ENCODE results near the gene MLLT6. TPM values are rescaled to one million over a fixed set of nuclear protein-coding genes. Genes with fewer than 3 reads are reported as not detected.
A peak's percentile ranks its signal among the peaks of the same experiment; 100 is the strongest.

The MLLT6 gene
- total RNA-seq, 4 donors from 2014 or later, result 62.7 to 83.6 (median 73.0) TPM

GRCh38 chr17:38752308-38753070 is 47.4 kb downstream of the MLLT6 start, which contains the start of gene PSMB3:
Gene PSMB3 (plus strand): TSS chr17:38752741. CDS start chr17:38752827, 86 bp downstream.
- Histone ChIP-seq H3K27me3 (peaks cover 0 to 6% (median 0%) of the 10 kb centered on the region in 4 donors), H3K27ac (replicated peaks in 1 of 4) (peak within 1 kb of the TSS; percentile 87 to 97 (median 94)), H3K36me3 (peaks cover 18 to 36% (median 31%) of the 10 kb centered on the region in 4 donors), H3K9me3 (no peaks in the 10 kb centered on the region), H3K4me1 (peaks cover 45 to 74% (median 61%) of the 10 kb centered on the region in 4 donors), H3K4me3 (peak within 1 kb of the TSS; percentile 84 to 97 (median 92))
- under 1% methylated on average over 26 of the region's 44 CpGs for WGBS
- no peak for TF ChIP-seq CTCF (IDR thresholded peaks at IDR 0.05)
- peak; percentile 84 to 87 for TF ChIP-seq POLR2AphosphoS5 (IDR thresholded peaks at IDR 0.05)
- DNase-seq (ENCODE audit: extremely low spot score), result peak; percentile 100
- intact Hi-C loops (cut with DNase I), result no loop called here

GRCh38 chr17:38753071-38753506 is 48.0 kb downstream of the MLLT6 start:
- Histone ChIP-seq H3K36me3 (peaks cover 24 to 42% (median 36%) of the 10 kb centered on the region in 4 donors), H3K4me1 (peaks cover 45 to 68% (median 58%) of the 10 kb centered on the region in 4 donors), H3K4me3 (peak overlapping the region; percentile 84 to 97 (median 92)), H3K9me3 (no peaks in the 10 kb centered on the region), H3K27me3 (peaks cover 0 to 6% (median 0%) of the 10 kb centered on the region in 4 donors), H3K27ac (replicated peaks in 1 of 4) (peak overlapping the region; percentile 87 to 97 (median 94))
- intact Hi-C loops (cut with DNase I), result no loop called here
- 12% methylated on average over 10 of the region's 22 CpGs for WGBS
- DNase-seq (ENCODE audit: extremely low spot score), result no peak
- TF ChIP-seq POLR2AphosphoS5 (IDR thresholded peaks at IDR 0.05), result no peak
- TF ChIP-seq POLR2A (IDR thresholded peaks at IDR 0.05; ENCODE audit: low read depth), result no peak
- TF ChIP-seq EP300 (IDR thresholded peaks at IDR 0.05), result no peak
- no peak for TF ChIP-seq CTCF (IDR thresholded peaks at IDR 0.05)

GRCh38 chr17:38761612-38762011 is 56.5 kb downstream of the MLLT6 start:
- Histone ChIP-seq H3K27ac (replicated peaks in 1 of 4) (no peak overlapping the region), H3K4me1 (no peaks in the 10 kb centered on the region), H3K4me3 (no peak overlapping the region), H3K36me3 (peaks cover 71 to 100% (median 93%) of the 10 kb centered on the region in 4 donors), H3K27me3 (no peaks in the 10 kb centered on the region), H3K9me3 (no peaks in the 10 kb centered on the region)
- TF ChIP-seq CTCF (IDR thresholded peaks at IDR 0.05) (no peak), POLR2AphosphoS5 (IDR thresholded peaks at IDR 0.05) (no peak), POLR2A (IDR thresholded peaks at IDR 0.05; ENCODE audit: low read depth) (no peak), EP300 (IDR thresholded peaks at IDR 0.05) (no peak)
- DNase-seq (ENCODE audit: extremely low spot score), result no peak
- intact Hi-C loops (cut with DNase I), result no loop called here
- WGBS, result 79% methylated on average over 4 of the region's 4 CpGs

- 95% methylated on average over 2 of the region's 3 CpGs for WGBS
- peaks cover 66 to 100% (median 93%) of the 10 kb centered on the region in 4 donors for H3K36me3 ChIP-seq
- TF ChIP-seq POLR2A (IDR thresholded peaks at IDR 0.05; ENCODE audit: low read depth) (no peak), EP300 (IDR thresholded peaks at IDR 0.05) (no peak), POLR2AphosphoS5 (IDR thresholded peaks at IDR 0.05) (no peak), CTCF (IDR thresholded peaks at IDR 0.05) (no peak)
Measured at GRCh38 chr17:38762231-38762630, 57.2 kb downstream of the MLLT6 start.

More at GRCh38 chr17:38762231-38762630, 57.2 kb downstream of the MLLT6 start:
- DNase-seq (ENCODE audit: extremely low spot score), result no peak
- Histone ChIP-seq H3K27me3 (no peaks in the 10 kb centered on the region), H3K4me1 (no peaks in the 10 kb centered on the region), H3K4me3 (no peak overlapping the region), H3K27ac (replicated peaks in 1 of 4) (no peak overlapping the region), H3K9me3 (no peaks in the 10 kb centered on the region)
- intact Hi-C loops (cut with DNase I), result no loop called here

Data from esophagus muscularis mucosa (tissue), 4 donors.